ENCODE data around the gene UGT1A4.

UGT1A4 gene

GRCh38 chr2:233811732-233812131 lies 93.2 kb downstream of the UGT1A4 start:
- no peak for DNase-seq (ENCODE audit: low read depth)

- no peak for DNase-seq (ENCODE audit: low read depth)
Measured at GRCh38 chr2:233813236-233814055, 94.9 kb downstream of the UGT1A4 start.

- no peak for DNase-seq (ENCODE audit: low read depth)
Measured at GRCh38 chr2:233814056-233814835, 95.7 kb downstream of the UGT1A4 start.

GRCh38 chr2:233815861-233816260 lies 97.3 kb downstream of the UGT1A4 start:
- DNase-seq (ENCODE audit: low read depth), result no peak

- no peak for DNase-seq (ENCODE audit: low read depth)
Measured at GRCh38 chr2:233816334-233816733, 97.8 kb downstream of the UGT1A4 start.

GRCh38 chr2:233816771-233817170 lies 98.2 kb downstream of the UGT1A4 start:
- no peak for DNase-seq (ENCODE audit: low read depth)

- DNase-seq (ENCODE audit: low read depth), result no peak
Measured at GRCh38 chr2:233817361-233817911, 98.9 kb downstream of the UGT1A4 start.

- DNase-seq (ENCODE audit: low read depth), result no peak
Measured at GRCh38 chr2:233817995-233818638, 99.6 kb downstream of the UGT1A4 start.

GRCh38 chr2:233818639-233819621 lies 100.4 kb downstream of the UGT1A4 start:
- no peak for DNase-seq (ENCODE audit: low read depth)

- DNase-seq (ENCODE audit: low read depth), result no peak
Measured at GRCh38 chr2:233819884-233820773, 101.6 kb downstream of the UGT1A4 start.

GRCh38 chr2:233820774-233821105 lies 102.2 kb downstream of the UGT1A4 start:
- DNase-seq (ENCODE audit: low read depth), result no peak

GRCh38 chr2:233821196-233821595 lies 102.7 kb downstream of the UGT1A4 start:
- no peak for DNase-seq (ENCODE audit: low read depth)

GRCh38 chr2:233821709-233822100 lies 103.2 kb downstream of the UGT1A4 start:
- DNase-seq (ENCODE audit: low read depth), result no peak

- DNase-seq (ENCODE audit: low read depth), result no peak
Measured at GRCh38 chr2:233822101-233822771, 103.7 kb downstream of the UGT1A4 start.
